Astrocyte (in vitro differentiated cells and primary cell): ENCODE results near the gene CFAP99. TPM values are rescaled to one million over a fixed set of nuclear protein-coding genes. Genes with fewer than 3 reads are reported as not detected.

Experiments
- DNase-seq: peaks from one replicate; pipeline ENCODE4 v3.0.0-alpha.2; 2010; ENCODE audit warnings: low read depth
- FAIRE-seq: peaks from 2 replicates; lab custom pipeline; 2011; peaks lifted over from hg19 to GRCh38; lab: Jason Lieb, UNC
- H2AFZ ChIP-seq: 2 replicates; pipeline ENCODE4 v1.6.0; 2012; ENCODE audit warnings: low read depth, low read length, inconsistent platforms
- H3K27ac ChIP-seq: 2 replicates; pipeline ENCODE4 v1.5.1; 2011; ENCODE audit warnings: low read depth, low read length, inconsistent platforms
- H3K27me3 ChIP-seq: 2 replicates; pipeline ENCODE4 v1.6.0; 2011; ENCODE audit warnings: low read length, inconsistent platforms; ENCODE audit not compliant: insufficient read depth
- H3K36me3 ChIP-seq: 2 replicates; pipeline ENCODE4 v1.5.1; 2011; ENCODE audit warnings: low read length, inconsistent platforms; ENCODE audit not compliant: insufficient read depth
- H3K4me1 ChIP-seq: 2 replicates; pipeline ENCODE4 v1.5.1; 2011; ENCODE audit warnings: low read length, inconsistent platforms; ENCODE audit not compliant: insufficient read depth
- H3K4me2 ChIP-seq: 2 replicates; pipeline ENCODE4 v1.6.0; 2012; ENCODE audit warnings: low read length, inconsistent platforms
- H3K4me3 ChIP-seq: 2 replicates; pipeline ENCODE4 v1.5.1; 2011; ENCODE audit warnings: low read depth, mild to moderate bottlenecking, low read length, inconsistent platforms; ENCODE audit not compliant: insufficient read depth
- H3K79me2 ChIP-seq: 2 replicates; pipeline ENCODE4 v1.6.0; 2012; ENCODE audit warnings: mild to moderate bottlenecking, low read length, inconsistent platforms; ENCODE audit not compliant: insufficient read depth
- H3K9ac ChIP-seq: 2 replicates; pipeline ENCODE4 v1.6.0; 2012; ENCODE audit warnings: mild to moderate bottlenecking, low read length, inconsistent platforms
- H3K9me3 ChIP-seq: 2 replicates; pipeline ENCODE4 v1.5.1; 2012; ENCODE audit warnings: low read depth, mild to moderate bottlenecking, low read length, inconsistent platforms; ENCODE audit not compliant: insufficient read depth
- H4K20me1 ChIP-seq: 2 replicates; pipeline ENCODE4 v1.6.0; 2012; ENCODE audit warnings: low read length, inconsistent platforms; ENCODE audit not compliant: insufficient read depth
- H3K27ac Mint-ChIP-seq: one replicate; pipeline ENCODE4 v1.8.0; 2021; ENCODE audit warnings: mild to moderate bottlenecking, mixed read lengths; ENCODE audit not compliant: unreplicated experiment
- H3K27me3 Mint-ChIP-seq: one replicate; pipeline ENCODE4 v1.8.0; 2021; ENCODE audit warnings: low read depth, mixed read lengths; ENCODE audit not compliant: unreplicated experiment
- H3K36me3 Mint-ChIP-seq: one replicate; pipeline ENCODE4 v1.8.0; 2021; ENCODE audit warnings: low read depth, mixed read lengths; ENCODE audit not compliant: unreplicated experiment
- H3K4me1 Mint-ChIP-seq: one replicate; pipeline ENCODE4 v1.8.0; 2021; ENCODE audit warnings: low read depth, mixed read lengths; ENCODE audit not compliant: unreplicated experiment
- H3K4me3 Mint-ChIP-seq: one replicate; pipeline ENCODE4 v1.8.0; 2021; ENCODE audit warnings: mild to moderate bottlenecking, moderate library complexity, mixed read lengths; ENCODE audit not compliant: unreplicated experiment
- H3K9me3 Mint-ChIP-seq: one replicate; pipeline ENCODE4 v1.8.0; 2021; ENCODE audit warnings: mild to moderate bottlenecking, mixed read lengths; ENCODE audit not compliant: unreplicated experiment
- CTCF ChIP-seq: IDR thresholded peaks from 2 replicates; pipeline ENCODE4 v1.5.1; 2011; ENCODE audit warnings: low read depth, mild to moderate bottlenecking, inconsistent platforms, low read length, moderate library complexity; ENCODE audit not compliant: insufficient read depth
- EZH2 ChIP-seq: IDR thresholded peaks from 2 replicates; pipeline ENCODE4 v1.6.1; 2012; ENCODE audit warnings: mild to moderate bottlenecking, low read length, inconsistent platforms; ENCODE audit not compliant: insufficient read depth
- total RNA-seq: library from RNA; stranded (reverse); gene quantifications from 2 replicates; pipeline ENCODE4 v1.2.1, GENCODE V29; 2021

The CFAP99 gene
- total RNA-seq, 1 donor from 2014 or later = not detected

GRCh38 chr4:2443061-2443730 lies 24.4 kb downstream of the CFAP99 start:
- H3K9ac ChIP-seq = no peak overlapping the region
- Mint-ChIP-seq H3K27me3 (peaks cover 17% of the 10 kb centered on the region), H3K27ac (no peak overlapping the region), H3K4me3 (no peak overlapping the region), H3K9me3 (no peaks in the 10 kb centered on the region), H3K4me1 (no peaks in the 10 kb centered on the region), H3K36me3 (no peaks in the 10 kb centered on the region)
- H3K4me2 ChIP-seq = no peak overlapping the region
- H3K36me3 ChIP-seq = no peaks in the 10 kb centered on the region
- no peaks in the 10 kb centered on the region for H3K79me2 ChIP-seq
- no peak for DNase-seq
- H2AFZ ChIP-seq = no peak overlapping the region
- FAIRE-seq = no peak
- no peak for TF ChIP-seq CTCF
- no peak for TF ChIP-seq EZH2
- H4K20me1 ChIP-seq = no peaks in the 10 kb centered on the region
- no peak overlapping the region for H3K27ac ChIP-seq
- H3K4me3 ChIP-seq = no peak overlapping the region
- no peaks in the 10 kb centered on the region for H3K4me1 ChIP-seq
- H3K9me3 ChIP-seq = no peaks in the 10 kb centered on the region
- no peaks in the 10 kb centered on the region for H3K27me3 ChIP-seq

- Histone ChIP-seq H3K27me3 (peaks cover 3% of the 10 kb centered on the region), H3K79me2 (no peaks in the 10 kb centered on the region), H3K9ac (no peak overlapping the region), H3K27ac (no peak overlapping the region), H3K4me2 (no peak overlapping the region), H3K36me3 (no peaks in the 10 kb centered on the region), H2AFZ (no peak overlapping the region), H3K9me3 (no peaks in the 10 kb centered on the region), H3K4me3 (no peak overlapping the region), H4K20me1 (no peaks in the 10 kb centered on the region), H3K4me1 (no peaks in the 10 kb centered on the region)
- DNase-seq (no peak), FAIRE-seq (no peak)
- no peaks in the 10 kb centered on the region for H3K9me3 Mint-ChIP-seq
- no peak overlapping the region for H3K4me3 Mint-ChIP-seq
- TF ChIP-seq EZH2 (no peak), CTCF (no peak)
- no peaks in the 10 kb centered on the region for H3K4me1 Mint-ChIP-seq
- H3K27ac Mint-ChIP-seq = no peak overlapping the region
- H3K36me3 Mint-ChIP-seq = no peaks in the 10 kb centered on the region
- peaks cover 15% of the 10 kb centered on the region for H3K27me3 Mint-ChIP-seq
Measured at GRCh38 chr4:2443956-2444740, 25.4 kb downstream of the CFAP99 start.
